HTERT RPE-1 (cell line): ENCODE results near the gene IGF2BP2.
"Not testable (repeated sequence)": the region's sequence is repeated elsewhere in the genome, so short reads cannot be mapped to it uniquely, and the experiment has no call there.

ENCODE experiments used
- in situ Hi-C: fragments of 300-500 bp; cut with MboI; formaldehyde crosslinking; loops from 4 replicates; pipeline ENCODE4 v1.14.3; 2020; ENCODE audit warnings: low sequenced_read_pairs

The IGF2BP2 gene

DNA sequence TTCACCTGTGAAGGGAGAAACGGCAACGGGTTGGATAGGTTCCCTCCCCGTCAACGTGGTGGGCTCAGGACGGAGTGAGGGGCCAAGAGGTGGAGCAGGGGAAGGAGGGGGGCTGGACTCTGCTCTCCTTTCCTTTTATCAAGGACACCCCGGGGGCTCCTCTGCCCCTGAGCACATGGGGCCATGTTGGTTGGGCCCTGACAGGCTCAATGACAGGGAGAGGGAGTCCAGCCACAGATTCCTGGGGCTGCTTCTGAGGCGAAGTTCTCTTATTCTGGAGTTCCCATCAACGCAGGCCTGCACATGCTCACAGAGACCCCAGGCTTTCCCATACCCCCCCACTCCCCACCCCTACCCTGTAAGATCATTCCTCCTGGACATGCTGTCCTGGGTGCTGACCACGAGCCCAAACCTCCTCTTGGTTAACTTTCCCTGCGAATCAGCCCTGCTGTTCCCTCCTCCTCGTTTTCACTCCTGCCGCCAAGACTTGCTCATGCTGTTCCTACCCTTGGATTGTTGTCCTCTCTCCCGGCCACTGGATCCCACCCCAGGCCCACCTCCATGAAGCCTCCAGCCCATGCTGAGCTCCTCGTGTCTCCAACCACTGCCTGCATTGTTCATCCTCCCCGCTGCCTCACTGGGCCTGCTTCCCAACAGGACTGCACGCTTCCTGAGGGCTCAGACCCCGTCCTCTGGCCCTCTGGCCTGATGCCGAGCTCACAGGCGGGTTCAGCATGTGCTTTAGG is 177.5 kb downstream of the IGF2BP2 start:
- in situ Hi-C loops: no loop called here

DNA sequence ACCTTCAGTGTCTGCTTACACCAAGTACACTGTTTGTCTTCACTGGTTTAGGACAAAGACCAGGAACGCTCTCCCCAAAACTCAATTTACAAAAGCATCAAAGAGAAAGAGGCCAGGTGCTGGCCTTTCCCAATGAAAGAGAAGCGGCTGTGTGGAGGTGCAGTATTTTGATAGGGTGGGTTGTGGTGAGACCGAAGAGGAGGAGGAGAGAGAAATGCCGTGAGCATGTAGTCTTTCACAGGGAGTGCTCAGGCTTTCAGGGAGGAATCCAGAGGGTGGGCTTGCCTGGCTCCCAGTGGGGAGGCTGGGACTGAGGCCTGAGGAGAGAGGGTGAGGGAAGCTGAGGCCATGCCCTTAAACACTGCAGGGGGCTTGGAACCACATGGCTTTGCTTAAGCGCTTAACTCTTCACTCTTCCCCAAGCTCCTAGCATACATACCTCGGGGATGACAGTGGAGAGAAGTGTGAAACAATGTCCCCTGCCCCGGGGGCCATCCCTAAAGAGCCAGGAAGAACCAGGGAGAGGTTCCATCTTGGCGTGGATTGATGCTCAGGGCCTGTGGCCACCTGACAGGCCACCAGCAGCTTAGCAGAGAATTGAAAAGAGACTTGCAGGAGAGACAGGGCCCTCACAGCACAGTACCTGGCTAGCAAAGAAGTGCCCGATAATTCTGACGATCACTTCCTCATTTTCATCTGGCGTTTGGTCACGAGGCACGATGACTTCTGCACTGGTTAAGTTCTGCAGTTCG is 178.3 kb downstream of the IGF2BP2 start:
- in situ Hi-C loops: no loop called here

GRCh38 chr3:185645596-185646381 is 179.1 kb downstream of the IGF2BP2 start:
- in situ Hi-C loops: no loop called here

DNA sequence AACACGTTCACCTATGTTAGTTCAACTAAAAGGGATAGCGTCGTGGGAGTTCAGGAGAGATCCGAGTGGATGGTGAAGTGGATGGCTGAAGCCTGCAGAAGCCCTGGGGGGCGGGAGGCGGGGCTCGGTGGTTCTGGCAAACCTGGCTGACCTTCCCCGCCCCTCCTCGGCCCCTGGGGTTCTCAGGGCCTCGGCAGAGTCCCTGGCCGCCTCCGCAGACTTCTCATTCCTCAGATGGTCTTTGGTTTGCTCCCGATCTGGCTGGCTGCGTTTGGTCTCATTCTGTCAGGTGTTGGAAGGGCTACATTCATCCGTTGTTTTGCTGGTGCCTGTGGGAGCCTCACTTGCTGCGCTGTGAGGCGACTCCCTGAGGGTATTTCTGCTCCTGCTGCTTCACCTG is 179.7 kb downstream of the IGF2BP2 start:
- in situ Hi-C loops: not testable (repeated sequence)

GRCh38 chr3:185640308-185640707 is 184.5 kb downstream of the IGF2BP2 start:
- in situ Hi-C loops: no loop called here

DNA sequence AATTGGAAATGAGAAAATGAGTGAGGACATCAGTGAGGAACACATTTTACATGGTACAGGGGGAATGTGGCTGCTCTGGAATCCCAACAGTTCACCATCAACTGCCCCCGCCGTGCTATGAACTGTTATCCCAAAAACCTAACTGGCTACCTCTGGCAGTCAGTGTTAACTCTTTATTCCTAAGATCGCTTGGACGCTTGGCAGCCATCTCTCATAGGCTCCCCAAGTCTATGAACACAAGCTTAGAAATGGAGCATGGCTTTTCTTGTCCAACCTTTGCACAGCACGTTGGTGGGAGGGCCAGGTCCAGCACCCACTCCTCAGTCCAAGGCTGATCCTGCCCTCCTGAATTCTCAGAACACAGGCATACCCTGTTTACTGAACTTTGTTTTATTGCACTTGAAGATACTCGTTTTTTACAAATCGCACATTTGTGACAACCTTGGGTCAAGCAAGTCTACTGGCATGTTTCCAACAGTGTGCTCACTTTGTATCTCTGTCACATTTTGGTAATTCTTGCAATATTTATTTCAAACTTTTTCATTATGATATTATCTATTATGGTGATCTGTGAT is 185.1 kb downstream of the IGF2BP2 start:
- in situ Hi-C loops: no loop called here

DNA sequence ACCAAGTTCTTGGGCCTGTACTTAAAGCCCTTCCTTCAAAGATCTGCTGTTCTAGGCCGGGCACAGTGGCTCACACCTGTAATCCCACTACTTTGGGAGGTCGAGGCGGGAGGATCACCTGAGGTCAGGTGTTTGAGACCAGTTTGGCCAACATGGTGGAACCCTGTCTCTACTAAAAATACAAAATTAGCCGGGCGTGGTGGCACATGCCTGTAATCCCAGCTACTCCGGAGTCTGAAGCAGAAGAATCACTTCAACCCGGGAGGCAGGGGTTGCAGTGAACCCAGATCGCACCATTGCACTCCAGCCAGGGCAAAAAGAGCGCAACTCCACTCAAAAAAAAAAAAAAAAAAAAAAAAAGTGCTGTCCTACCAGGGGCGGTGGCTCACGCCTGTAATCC is 186.2 kb downstream of the IGF2BP2 start:
- in situ Hi-C loops: not testable (repeated sequence)

GRCh38 chr3:185637388-185637787 is 187.5 kb downstream of the IGF2BP2 start:
- in situ Hi-C loops: no loop called here

GRCh38 chr3:185632996-185633395 is 191.8 kb downstream of the IGF2BP2 start:
- in situ Hi-C loops: no loop called here

DNA sequence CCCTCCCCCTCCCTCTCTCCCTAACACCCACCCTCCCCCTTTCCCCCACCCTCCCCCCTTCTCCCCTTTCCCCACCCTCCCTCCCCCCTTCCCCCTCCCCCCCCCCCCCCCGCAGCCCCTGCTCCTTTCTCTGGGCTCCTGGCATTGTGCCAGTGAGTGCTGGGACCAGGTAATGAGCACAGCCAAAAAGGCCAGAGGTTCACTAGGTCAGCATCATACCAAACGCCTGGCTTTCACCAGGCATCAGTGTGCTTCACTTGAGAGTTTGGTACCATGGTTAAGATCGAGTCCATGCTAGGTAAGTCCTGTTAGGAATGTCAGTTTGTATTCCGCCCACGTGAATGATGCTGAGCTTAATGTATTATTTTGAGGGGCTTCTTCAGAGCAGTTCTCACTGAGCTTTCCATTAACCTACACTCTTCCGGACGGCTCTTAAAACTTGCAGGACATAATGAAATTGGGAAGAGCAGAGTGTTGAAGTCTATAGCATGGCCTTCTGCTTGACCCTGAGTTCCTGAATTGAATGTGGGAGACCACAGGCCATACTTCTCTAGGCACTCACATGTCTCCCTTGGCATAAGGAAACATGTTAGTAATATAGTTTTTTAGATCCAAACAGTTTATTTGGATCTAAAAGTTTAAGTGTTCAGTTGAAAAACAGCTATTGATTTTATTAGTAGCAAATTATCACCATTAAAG is 193.2 kb downstream of the IGF2BP2 start:
- in situ Hi-C loops: no loop called here

- in situ Hi-C loops: no loop called here
These were observed 193.7 kb downstream of the IGF2BP2 start for GRCh38 chr3:185631108-185631507.

DNA sequence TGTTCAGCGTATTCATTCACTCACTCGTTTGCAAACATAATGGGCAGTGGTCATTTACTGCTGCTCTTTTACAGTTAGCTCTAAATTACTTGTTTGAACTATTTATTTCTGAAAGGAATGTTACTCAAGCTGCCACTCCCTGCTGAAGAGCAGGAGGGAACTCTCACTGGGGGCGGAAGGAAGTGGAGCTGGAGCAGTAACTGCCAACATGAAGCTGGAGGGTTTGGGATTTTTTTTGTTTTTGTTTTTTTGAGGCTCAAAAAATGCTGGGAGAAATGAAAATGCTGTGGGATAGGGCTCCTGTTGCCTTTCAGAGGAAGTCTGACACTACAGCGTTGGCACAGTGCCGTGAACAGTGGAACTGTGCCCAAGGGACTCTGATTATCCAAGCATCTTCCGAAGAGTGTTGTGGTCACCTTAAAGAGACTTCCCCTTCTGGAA is 194.6 kb downstream of the IGF2BP2 start:
- in situ Hi-C loops: no loop called here

DNA sequence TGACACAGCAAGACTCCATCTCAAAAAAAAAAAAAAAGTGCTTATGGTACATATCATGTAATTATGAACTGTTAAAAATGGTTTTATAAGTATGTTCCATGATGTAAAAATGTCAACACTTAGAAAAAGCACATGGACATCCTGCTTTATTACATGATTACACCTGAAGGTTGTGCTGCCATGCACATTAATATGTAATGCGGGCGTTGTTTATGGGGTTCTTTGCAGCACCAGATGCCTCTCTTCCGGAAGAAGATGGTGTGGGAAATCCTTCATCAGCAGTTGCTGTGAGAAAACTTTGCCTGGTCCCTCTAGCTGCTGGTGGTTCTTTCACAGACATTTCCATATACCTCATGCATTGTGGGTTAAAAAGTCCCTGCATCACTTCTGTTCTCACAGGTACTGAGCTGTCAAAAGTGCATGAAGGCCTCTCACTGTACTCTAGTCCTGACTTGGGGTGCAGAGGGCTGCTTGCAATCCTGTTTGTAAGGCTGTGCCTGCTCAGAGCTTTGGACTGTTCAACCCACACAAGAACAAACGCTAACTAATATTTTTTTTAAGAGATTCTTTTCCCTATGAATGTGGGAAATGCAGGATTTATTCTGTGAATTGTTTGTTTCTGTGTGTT is 195.2 kb downstream of the IGF2BP2 start:
- in situ Hi-C loops: no loop called here

- in situ Hi-C loops: no loop called here
These were observed 199.1 kb downstream of the IGF2BP2 start for GRCh38 chr3:185625784-185626183.

DNA sequence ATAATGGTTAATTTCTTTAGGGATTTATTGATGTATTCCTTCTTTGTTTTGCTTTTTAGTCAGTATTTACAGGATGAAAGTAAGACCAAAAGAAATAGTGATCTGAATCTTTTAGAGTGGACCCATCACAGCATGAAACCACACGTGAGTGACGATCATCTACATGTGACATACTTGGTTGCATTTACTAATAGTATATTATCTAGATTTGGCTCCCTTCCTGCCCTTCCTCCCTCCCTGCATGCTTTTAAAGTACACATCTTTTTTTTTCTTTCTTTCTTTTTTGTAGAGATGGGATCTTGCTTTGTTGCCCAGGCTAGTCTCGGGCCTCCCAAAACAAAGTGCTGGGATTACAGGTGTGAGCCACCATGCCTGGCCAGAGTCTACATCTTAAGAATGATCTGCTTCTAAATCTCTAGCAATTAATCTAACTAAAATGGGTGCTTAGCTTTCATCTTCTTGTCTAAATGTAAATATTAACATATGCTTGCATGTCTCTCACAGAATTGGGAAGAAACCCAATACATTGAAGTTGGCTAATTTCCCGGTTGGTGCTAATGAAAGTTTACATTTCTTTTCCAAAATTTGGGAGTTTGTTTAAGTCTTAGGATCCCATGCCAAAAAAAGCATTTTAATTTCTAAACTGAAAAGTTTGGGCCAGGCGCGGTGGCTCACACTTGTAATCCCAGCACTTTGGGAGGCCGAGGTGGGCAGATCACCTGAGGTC is 200.7 kb downstream of the IGF2BP2 start:
- in situ Hi-C loops: no loop called here

DNA sequence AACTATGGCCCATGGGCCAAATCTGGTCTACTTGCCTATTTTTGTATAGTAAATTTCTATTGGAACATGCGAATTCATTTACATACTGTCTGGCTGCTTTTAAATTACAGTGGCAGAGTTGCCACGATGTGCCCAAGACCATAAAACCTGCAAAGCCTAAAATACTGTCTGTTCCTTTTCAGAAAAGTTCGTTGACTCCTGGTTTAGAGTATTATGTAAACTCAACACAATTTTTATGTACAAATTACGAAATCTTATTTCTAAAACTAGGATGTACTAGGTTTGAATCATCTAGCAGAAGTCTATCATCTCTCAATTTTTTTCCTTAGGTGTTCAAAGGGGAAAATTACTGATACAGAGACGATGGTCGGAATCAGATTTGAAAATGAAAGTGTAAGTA is 211.8 kb downstream of the IGF2BP2 start:
- in situ Hi-C loops: no loop called here

GRCh38 chr3:185606196-185606595 is 218.6 kb downstream of the IGF2BP2 start:
- in situ Hi-C loops: no loop called here

GRCh38 chr3:185605566-185605965 is 219.3 kb downstream of the IGF2BP2 start:
- in situ Hi-C loops: no loop called here

GRCh38 chr3:185595526-185595925 is 229.3 kb downstream of the IGF2BP2 start:
- in situ Hi-C loops: no loop called here
